Ishikawa (cell line): Measurements from ENCODE around the gene SMAD5.

Experiments used
- CEBPB ChIP-seq: IDR thresholded peaks from 2 replicates; pipeline ENCODE4 v1.6.1; 2012
- CREB1 ChIP-seq: IDR thresholded peaks from 2 replicates; pipeline ENCODE4 v1.6.1; 2012; ENCODE audit warnings: low read depth
- EGR1 ChIP-seq: IDR thresholded peaks from 2 replicates; pipeline ENCODE4 v1.6.1; 2012
- EP300 ChIP-seq: IDR thresholded peaks from 2 replicates; pipeline ENCODE4 v1.6.1; 2012; ENCODE audit warnings: borderline replicate concordance
- FOXM1 ChIP-seq: IDR thresholded peaks from 2 replicates; pipeline ENCODE4 v1.6.1; 2012; ENCODE audit warnings: low read depth, borderline replicate concordance
- NFIC ChIP-seq: IDR thresholded peaks from 2 replicates; pipeline ENCODE4 v1.6.1; 2012
- RAD21 ChIP-seq: IDR thresholded peaks from 2 replicates; pipeline ENCODE4 v1.6.1; 2012; ENCODE audit warnings: low read depth
- TAF1 ChIP-seq: IDR thresholded peaks from 2 replicates; pipeline ENCODE4 v1.6.1; 2012; ENCODE audit warnings: low read depth, mild to moderate bottlenecking
- TCF12 ChIP-seq: IDR thresholded peaks from 2 replicates; pipeline ENCODE4 v1.6.1; 2012; ENCODE audit warnings: low read depth
- TEAD4 ChIP-seq: IDR thresholded peaks from 2 replicates; pipeline ENCODE4 v1.6.1; 2012
- YY1 ChIP-seq: IDR thresholded peaks from 2 replicates; pipeline ENCODE4 v1.6.1; 2012; ENCODE audit warnings: low read depth
- ZBTB7A ChIP-seq: IDR thresholded peaks from 2 replicates; pipeline ENCODE4 v1.6.1; 2012; ENCODE audit warnings: low read depth
- TF ChIP-seq, protein P1 (sequence below): IDR thresholded peaks from 2 replicates; pipeline ENCODE4 v1.6.1; 2012
- TF ChIP-seq, protein P2 (sequence below): IDR thresholded peaks from 2 replicates; pipeline ENCODE4 v1.6.1; 2012; ENCODE audit warnings: low read depth, mild to moderate bottlenecking
- TF ChIP-seq, protein P3 (sequence below): IDR thresholded peaks from 2 replicates; pipeline ENCODE4 v1.6.1; 2012

The SMAD5 gene

DNA sequence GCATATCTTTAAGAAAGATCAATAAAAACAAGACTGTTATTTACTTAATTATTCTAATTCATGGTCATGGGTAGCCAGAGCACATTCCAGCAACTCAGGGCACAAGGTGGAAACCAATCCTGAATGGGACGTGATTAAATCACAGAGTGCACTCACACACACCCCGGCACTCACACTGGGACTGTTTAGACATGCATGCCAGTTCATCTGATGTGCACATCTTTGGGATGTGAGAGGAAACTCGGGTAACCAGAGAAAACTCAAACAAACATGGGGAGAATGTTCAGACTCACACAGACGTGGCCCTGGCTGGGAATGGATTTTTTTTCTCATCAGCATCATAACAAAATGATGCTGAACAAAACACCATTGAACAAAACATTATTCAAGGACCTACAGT is 29.4 kb downstream of the SMAD5 start:
- TF ChIP-seq, protein P1, sequence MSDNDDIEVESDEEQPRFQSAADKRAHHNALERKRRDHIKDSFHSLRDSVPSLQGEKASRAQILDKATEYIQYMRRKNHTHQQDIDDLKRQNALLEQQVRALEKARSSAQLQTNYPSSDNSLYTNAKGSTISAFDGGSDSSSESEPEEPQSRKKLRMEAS: no peak
- TF ChIP-seq, protein P2, sequence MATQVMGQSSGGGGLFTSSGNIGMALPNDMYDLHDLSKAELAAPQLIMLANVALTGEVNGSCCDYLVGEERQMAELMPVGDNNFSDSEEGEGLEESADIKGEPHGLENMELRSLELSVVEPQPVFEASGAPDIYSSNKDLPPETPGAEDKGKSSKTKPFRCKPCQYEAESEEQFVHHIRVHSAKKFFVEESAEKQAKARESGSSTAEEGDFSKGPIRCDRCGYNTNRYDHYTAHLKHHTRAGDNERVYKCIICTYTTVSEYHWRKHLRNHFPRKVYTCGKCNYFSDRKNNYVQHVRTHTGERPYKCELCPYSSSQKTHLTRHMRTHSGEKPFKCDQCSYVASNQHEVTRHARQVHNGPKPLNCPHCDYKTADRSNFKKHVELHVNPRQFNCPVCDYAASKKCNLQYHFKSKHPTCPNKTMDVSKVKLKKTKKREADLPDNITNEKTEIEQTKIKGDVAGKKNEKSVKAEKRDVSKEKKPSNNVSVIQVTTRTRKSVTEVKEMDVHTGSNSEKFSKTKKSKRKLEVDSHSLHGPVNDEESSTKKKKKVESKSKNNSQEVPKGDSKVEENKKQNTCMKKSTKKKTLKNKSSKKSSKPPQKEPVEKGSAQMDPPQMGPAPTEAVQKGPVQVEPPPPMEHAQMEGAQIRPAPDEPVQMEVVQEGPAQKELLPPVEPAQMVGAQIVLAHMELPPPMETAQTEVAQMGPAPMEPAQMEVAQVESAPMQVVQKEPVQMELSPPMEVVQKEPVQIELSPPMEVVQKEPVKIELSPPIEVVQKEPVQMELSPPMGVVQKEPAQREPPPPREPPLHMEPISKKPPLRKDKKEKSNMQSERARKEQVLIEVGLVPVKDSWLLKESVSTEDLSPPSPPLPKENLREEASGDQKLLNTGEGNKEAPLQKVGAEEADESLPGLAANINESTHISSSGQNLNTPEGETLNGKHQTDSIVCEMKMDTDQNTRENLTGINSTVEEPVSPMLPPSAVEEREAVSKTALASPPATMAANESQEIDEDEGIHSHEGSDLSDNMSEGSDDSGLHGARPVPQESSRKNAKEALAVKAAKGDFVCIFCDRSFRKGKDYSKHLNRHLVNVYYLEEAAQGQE: no peak
- TF ChIP-seq NFIC (no peak), CEBPB (no peak), YY1 (no peak), TCF12 (no peak), CREB1 (no peak), RAD21 (no peak)

DNA sequence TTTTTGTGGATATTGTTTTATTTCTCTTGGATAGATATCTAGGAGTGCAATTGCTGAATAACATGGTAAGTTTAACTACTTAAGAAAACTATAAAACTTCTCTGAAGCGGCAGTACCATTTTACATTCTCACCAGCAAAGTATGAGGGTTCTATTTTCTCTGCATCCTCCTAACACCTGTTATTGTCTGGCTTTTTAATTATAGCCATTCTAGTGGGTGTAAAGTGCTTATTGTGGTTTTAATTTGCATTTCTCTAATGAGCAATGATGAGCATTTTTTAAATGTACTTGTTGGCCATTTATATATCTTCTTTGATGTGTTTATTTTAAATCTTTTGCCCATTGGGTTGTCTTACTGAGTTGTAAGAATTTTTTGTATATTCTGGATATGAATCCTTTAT is 31.6 kb downstream of the SMAD5 start:
- TF ChIP-seq CEBPB: no peak
- no peak for TF ChIP-seq TAF1
- TF ChIP-seq EP300: no peak
- no peak for TF ChIP-seq NFIC
- TF ChIP-seq ZBTB7A: no peak
- no peak for TF ChIP-seq CREB1
- TF ChIP-seq, protein P1: no peak
- no peak for TF ChIP-seq YY1
- TF ChIP-seq, protein P3, sequence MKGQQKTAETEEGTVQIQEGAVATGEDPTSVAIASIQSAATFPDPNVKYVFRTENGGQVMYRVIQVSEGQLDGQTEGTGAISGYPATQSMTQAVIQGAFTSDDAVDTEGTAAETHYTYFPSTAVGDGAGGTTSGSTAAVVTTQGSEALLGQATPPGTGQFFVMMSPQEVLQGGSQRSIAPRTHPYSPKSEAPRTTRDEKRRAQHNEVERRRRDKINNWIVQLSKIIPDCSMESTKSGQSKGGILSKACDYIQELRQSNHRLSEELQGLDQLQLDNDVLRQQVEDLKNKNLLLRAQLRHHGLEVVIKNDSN: no peak
- TF ChIP-seq FOXM1: no peak
- TF ChIP-seq, protein P2: no peak
- TF ChIP-seq EGR1: no peak
- TF ChIP-seq TEAD4: no peak
- TF ChIP-seq RAD21: no peak
- TF ChIP-seq TCF12: no peak

DNA sequence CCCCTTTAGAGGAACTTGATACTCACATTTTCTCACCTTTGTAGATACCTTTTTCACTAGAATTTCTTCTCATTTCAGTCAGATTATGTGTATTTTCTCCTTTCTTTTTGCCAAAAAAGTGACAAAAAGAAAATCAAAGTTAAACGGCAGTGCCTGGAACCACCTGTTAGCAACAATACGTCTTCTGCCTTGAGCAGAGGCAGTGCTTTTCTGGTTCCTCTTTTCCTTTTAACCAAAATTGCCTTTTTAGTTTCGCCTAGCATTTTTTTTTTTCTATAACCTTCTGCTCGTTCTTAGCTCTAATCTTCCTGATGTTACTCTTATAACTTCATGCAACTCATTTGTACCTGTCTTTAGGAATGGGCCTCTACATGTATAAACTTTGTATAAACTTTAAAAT is 34.3 kb downstream of the SMAD5 start:
- no peak for TF ChIP-seq YY1
- TF ChIP-seq CEBPB: no peak
- TF ChIP-seq TEAD4: no peak
- TF ChIP-seq EP300: no peak
- no peak for TF ChIP-seq FOXM1
- no peak for TF ChIP-seq RAD21
- no peak for TF ChIP-seq NFIC
- TF ChIP-seq ZBTB7A: no peak
- TF ChIP-seq, protein P2: no peak
- no peak for TF ChIP-seq EGR1
- TF ChIP-seq TAF1: no peak
- TF ChIP-seq, protein P3: no peak
- TF ChIP-seq CREB1: no peak
- no peak for TF ChIP-seq TCF12
- TF ChIP-seq, protein P1: no peak

DNA sequence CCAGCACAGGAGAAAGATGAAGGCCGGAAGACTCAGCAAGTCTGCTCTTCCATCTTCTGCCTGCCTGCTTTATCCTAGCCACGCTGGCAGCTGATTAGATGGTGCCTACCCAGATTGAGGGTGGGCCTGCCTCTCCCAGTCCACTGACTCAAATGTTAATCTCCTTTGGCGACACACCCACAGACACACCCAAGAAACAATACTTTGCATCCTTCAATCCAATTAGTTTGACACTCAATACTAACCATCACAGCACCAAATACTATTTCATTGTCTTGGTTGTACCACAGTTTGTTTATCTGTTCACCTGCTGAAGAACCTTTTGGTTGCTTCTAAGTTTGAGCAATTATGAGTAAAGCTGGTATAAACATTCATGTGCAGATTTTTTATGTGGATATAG is 36.6 kb downstream of the SMAD5 start:
- TF ChIP-seq YY1 (no peak), EP300 (no peak), RAD21 (no peak), TAF1 (no peak), FOXM1 (no peak), CREB1 (no peak), TEAD4 (no peak), CEBPB (no peak)
- TF ChIP-seq, protein P2: no peak
- TF ChIP-seq, protein P1: no peak
- TF ChIP-seq, protein P3: no peak
